Breast epithelium (tissue), 3 donors: ENCODE results near the gene RXRG.

Source experiments
- POLR2A ChIP-seq: fragments of 450-650 bp; IDR thresholded peaks from one replicate; pipeline ENCODE4 v1.6.1; 2016; ENCODE audit warnings: antibody characterized with exemption, mild to moderate bottlenecking, moderate library complexity
- POLR2AphosphoS5 ChIP-seq, 3 donors: sonication (generic); formaldehyde crosslinking; IDR thresholded peaks; one replicate each; pipeline ENCODE4 v1.6.1; 2017; ENCODE audit warnings: antibody characterized with exemption in 3 of 3
- TF ChIP-seq, protein P1 (sequence below), 3 donors: fragments of 450-650 bp; IDR thresholded peaks; one replicate each; pipeline ENCODE4 v1.5.1; 2016 to 2017; ENCODE audit warnings: antibody characterized with exemption in 3 of 3, mild to moderate bottlenecking in 3 of 3, moderate library complexity in 3 of 3

DNA sequence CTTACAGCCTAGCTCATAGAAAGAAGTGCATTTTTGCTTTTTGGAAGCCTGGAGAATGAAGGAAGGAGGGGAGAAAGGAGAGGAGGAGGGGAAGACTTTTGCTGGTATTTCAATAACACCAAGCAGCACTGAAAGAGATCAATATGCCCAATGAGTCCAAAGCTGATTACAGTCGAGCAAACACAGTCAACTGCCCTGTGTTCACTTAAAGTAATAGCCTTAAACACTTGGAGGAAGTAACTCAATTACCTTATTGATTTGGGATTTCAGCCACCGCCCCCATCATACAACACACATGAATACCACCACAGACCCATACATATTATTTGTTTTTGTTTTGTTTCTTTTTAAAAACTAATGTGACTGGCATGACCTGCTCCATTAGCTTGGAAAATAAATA is 23.3 kb upstream of the RXRG start:
- TF ChIP-seq, protein P1, sequence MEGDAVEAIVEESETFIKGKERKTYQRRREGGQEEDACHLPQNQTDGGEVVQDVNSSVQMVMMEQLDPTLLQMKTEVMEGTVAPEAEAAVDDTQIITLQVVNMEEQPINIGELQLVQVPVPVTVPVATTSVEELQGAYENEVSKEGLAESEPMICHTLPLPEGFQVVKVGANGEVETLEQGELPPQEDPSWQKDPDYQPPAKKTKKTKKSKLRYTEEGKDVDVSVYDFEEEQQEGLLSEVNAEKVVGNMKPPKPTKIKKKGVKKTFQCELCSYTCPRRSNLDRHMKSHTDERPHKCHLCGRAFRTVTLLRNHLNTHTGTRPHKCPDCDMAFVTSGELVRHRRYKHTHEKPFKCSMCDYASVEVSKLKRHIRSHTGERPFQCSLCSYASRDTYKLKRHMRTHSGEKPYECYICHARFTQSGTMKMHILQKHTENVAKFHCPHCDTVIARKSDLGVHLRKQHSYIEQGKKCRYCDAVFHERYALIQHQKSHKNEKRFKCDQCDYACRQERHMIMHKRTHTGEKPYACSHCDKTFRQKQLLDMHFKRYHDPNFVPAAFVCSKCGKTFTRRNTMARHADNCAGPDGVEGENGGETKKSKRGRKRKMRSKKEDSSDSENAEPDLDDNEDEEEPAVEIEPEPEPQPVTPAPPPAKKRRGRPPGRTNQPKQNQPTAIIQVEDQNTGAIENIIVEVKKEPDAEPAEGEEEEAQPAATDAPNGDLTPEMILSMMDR (IDR thresholded peaks at IDR 0.05) = no peak
- TF ChIP-seq POLR2A (no peak), POLR2AphosphoS5 (IDR thresholded peaks at IDR 0.05) (no peak)
